ENCODE measurements around the gene CALML3. TPM values are rescaled to one million over a fixed set of nuclear protein-coding genes. Genes with fewer than 3 reads are reported as not detected.

CALML3 gene
- total RNA-seq, 5 donors from 2014 or later (not counting 1 experiment from before 2014, with no cell fraction given), result not detected

DNA sequence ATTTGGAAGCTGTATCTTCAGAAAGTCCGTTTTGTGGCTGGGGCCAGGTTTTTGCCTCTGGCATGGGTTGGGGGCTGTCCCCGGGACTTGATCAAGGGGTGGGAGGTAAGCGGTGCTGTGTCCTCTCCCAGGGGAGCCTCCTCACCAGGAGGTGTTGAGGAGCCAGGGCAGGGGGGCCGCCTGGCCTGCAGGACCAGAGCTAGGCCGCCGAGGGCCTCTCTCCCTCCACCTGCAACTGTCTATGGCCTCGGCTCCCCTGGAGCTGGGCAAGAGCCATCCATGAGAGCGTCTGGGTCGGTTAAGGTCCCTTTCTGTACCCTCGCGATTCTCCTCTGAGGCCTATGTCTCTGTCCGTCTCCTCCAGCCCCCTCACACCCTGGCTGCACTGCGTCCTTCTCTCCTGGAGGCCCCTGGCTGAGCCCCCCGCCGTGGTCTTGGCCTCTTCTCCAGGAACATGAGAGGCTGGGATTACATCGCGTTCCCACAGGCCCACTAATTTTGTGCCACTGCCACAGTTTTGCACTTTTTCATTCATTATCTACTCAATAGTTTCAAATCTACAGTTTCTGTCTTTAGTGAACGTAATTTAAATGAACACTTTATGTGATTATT lies 46.0 kb upstream of the CALML3 start:
- ChIA-PET POLR2A (no interaction called here), CTCF (no interaction called here)
- Mint-ChIP-seq H3K36me3 (no peaks in the 10 kb centered on the region), H3K4me1 (no peaks in the 10 kb centered on the region), H3K27me3 (peaks cover 4% of the 10 kb centered on the region in 2 donors), H3K27ac (no peak overlapping the region), H3K9me3 (no peaks in the 10 kb centered on the region), H3K4me3 (no peak overlapping the region)
- no peaks in the 10 kb centered on the region for H3K36me3 ChIP-seq (ENCODE audit: control insufficient read depth in 2 of 2, extremely low read depth in 1 of 2, insufficient read depth in 1 of 2, low read length in 1 of 2)
- WGBS (ENCODE audit: insufficient coverage), result 85% methylated on average over 14 of the region's 18 CpGs
- H3K27me3 ChIP-seq (replicated peaks in 1 of 2; ENCODE audit: control insufficient read depth in 2 of 2, extremely low read depth in 1 of 2, insufficient read depth in 2 of 2, low read length in 1 of 2), result peaks cover 0 to 19% of the 10 kb centered on the region in 2 experiments
- H3K9me3 ChIP-seq, result no peaks in the 10 kb centered on the region
- no peak for ATAC-seq (replicated peaks in 1 of 4)
- no peak for DNase-seq
- H3K27ac ChIP-seq (ENCODE audit: low read length), result no peak overlapping the region
- H3K4me3 ChIP-seq (ENCODE audit: control insufficient read depth in 1 of 2, extremely low read depth in 1 of 2, low read length in 1 of 2), result no peak overlapping the region
- H3K4me1 ChIP-seq (ENCODE audit: control insufficient read depth in 1 of 2, extremely low read depth in 1 of 2, insufficient read depth in 2 of 2, low read length in 2 of 2), result no peaks in the 10 kb centered on the region

DNA sequence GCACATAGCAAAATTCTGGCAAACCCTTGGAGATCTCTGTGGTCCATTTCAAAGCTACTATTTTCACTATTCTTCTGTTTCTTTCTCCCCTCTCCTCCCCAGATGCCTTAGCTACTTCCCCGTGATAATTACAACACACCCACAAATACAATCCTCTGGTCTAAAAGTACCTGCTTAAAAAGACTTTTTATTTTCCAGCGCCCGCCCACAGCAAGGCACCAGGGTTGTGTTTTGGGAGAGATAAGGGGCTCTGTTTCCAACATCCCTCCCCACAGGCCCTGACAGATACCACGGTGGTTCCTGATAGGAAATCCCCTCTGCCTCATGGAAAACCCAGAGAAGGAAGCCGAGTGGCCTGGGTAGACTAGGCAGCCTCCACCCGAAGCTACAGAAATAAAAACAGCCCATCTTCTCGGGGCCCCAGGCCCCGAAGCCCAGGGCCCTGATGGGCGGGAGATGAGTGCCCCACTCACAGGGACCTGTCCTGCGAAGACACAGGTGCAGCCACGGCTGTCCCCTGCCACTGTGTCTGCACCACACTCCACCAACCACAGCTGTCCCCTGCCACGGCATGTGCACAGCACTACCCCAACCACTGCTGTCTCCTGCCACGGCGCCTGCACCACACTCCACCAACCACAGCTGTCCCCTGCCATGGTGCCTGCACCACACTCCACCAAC lies 45.1 kb upstream of the CALML3 start:
- no peak overlapping the region for H3K27ac Mint-ChIP-seq
- WGBS (ENCODE audit: insufficient coverage), result 63% methylated on average over 10 of the region's 14 CpGs
- DNase-seq (no peak), ATAC-seq (replicated peaks in 1 of 4) (no peak)
- ChIA-PET POLR2A (interaction anchor here in 1 of 2 donors (0.6 kb wide), 1 partner anchor 1173 kb away, joined by 3 read pairs; no protein-coding TSS in a partner anchor), CTCF (no interaction called here)
- no peaks in the 10 kb centered on the region for H3K9me3 ChIP-seq
- no peaks in the 10 kb centered on the region for H3K4me1 Mint-ChIP-seq
- H3K27me3 Mint-ChIP-seq, result peaks cover 4% of the 10 kb centered on the region in 2 donors
- H3K9me3 Mint-ChIP-seq, result no peaks in the 10 kb centered on the region
- H3K4me1 ChIP-seq (ENCODE audit: control insufficient read depth in 1 of 2, extremely low read depth in 1 of 2, insufficient read depth in 2 of 2, low read length in 2 of 2), result no peaks in the 10 kb centered on the region
- no peak overlapping the region for H3K4me3 ChIP-seq (ENCODE audit: control insufficient read depth in 1 of 2, extremely low read depth in 1 of 2, low read length in 1 of 2)
- no peak overlapping the region for H3K27ac ChIP-seq (ENCODE audit: low read length)
- H3K36me3 Mint-ChIP-seq, result no peaks in the 10 kb centered on the region
- H3K36me3 ChIP-seq (ENCODE audit: control insufficient read depth in 2 of 2, extremely low read depth in 1 of 2, insufficient read depth in 1 of 2, low read length in 1 of 2), result no peaks in the 10 kb centered on the region
- no peak overlapping the region for H3K4me3 Mint-ChIP-seq
- peaks cover 0 to 19% of the 10 kb centered on the region in 2 experiments for H3K27me3 ChIP-seq (replicated peaks in 1 of 2; ENCODE audit: control insufficient read depth in 2 of 2, extremely low read depth in 1 of 2, insufficient read depth in 2 of 2, low read length in 1 of 2)

DNA sequence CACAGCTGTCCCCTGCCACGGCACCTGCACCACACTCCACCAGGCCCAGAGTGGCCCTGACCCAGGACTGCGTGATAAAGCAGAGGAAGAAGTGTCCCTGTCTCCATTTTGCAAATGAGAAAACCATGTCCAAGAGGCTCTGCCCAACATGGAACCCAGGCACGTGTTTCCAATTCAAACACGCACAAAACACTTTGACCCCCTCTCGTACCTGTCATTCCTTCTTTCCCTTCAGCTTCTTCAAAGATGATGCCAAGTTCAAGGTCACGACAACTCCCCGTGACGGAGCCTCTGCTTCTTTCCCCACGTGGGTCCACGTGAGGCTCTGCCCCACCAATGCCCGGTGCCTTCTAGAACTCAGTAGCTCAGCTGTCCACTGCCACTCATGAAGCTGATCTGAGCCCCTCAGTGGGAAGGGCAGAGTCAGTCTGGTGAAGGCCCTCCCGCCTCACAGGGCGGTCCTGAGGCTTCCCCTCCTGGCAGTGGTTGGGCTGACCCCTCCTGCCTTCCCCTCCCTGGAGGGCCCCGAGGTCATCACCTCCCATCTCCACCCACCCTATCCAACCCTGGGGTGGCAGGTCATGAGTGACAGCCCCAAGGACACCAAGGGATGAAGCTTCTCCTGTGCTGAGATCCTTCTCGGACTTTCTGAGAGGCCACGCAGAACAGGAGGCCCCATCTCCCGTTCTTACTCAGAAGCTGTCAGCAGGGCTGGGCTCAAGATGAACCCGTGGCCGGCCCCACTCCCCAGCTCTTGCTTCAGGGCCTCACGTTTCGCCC lies 44.4 kb upstream of the CALML3 start:
- no peaks in the 10 kb centered on the region for H3K9me3 Mint-ChIP-seq
- CTCF ChIA-PET, result no interaction called here
- POLR2A ChIA-PET, result no interaction called here
- DNase-seq (no peak), ATAC-seq (replicated peaks in 1 of 4) (no peak)
- 85% methylated on average over 18 of the region's 21 CpGs for WGBS (ENCODE audit: insufficient coverage)
- Histone ChIP-seq H3K9me3 (no peaks in the 10 kb centered on the region), H3K27me3 (replicated peaks in 1 of 2; ENCODE audit: control insufficient read depth in 2 of 2, extremely low read depth in 1 of 2, insufficient read depth in 2 of 2, low read length in 1 of 2) (peaks cover 0 to 23% of the 10 kb centered on the region in 2 experiments), H3K27ac (ENCODE audit: low read length) (no peak overlapping the region), H3K4me3 (ENCODE audit: control insufficient read depth in 1 of 2, extremely low read depth in 1 of 2, low read length in 1 of 2) (no peak overlapping the region), H3K4me1 (ENCODE audit: control insufficient read depth in 1 of 2, extremely low read depth in 1 of 2, insufficient read depth in 2 of 2, low read length in 2 of 2) (no peaks in the 10 kb centered on the region), H3K36me3 (ENCODE audit: control insufficient read depth in 2 of 2, extremely low read depth in 1 of 2, insufficient read depth in 1 of 2, low read length in 1 of 2) (no peaks in the 10 kb centered on the region)
- no peaks in the 10 kb centered on the region for H3K36me3 Mint-ChIP-seq
- H3K4me3 Mint-ChIP-seq, result no peak overlapping the region
- H3K4me1 Mint-ChIP-seq, result no peaks in the 10 kb centered on the region
- peaks cover 4% of the 10 kb centered on the region in 2 donors for H3K27me3 Mint-ChIP-seq
- H3K27ac Mint-ChIP-seq, result no peak overlapping the region

DNA sequence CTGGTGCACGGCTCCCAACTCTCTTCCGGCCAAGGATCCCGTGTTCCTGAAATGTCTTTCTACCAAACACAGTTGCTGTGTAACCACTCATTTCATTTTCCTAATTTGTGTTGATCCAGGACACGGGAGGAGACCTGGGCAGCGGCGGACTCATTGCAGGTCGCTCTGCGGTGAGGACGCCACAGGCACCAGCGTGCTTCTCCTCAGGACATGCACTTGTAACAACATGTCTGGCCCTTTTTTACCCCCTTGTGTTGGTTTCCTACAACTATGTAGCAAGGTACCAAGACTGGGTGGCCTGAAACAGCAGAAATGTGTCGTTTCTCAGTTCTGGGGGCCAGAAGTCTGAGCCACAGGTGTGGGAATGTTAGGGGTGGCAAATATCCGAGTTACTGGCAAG lies 43.6 kb upstream of the CALML3 start:
- Mint-ChIP-seq H3K4me3 (no peak overlapping the region), H3K27ac (no peak overlapping the region), H3K9me3 (no peaks in the 10 kb centered on the region), H3K36me3 (no peaks in the 10 kb centered on the region), H3K4me1 (no peaks in the 10 kb centered on the region), H3K27me3 (peaks cover 4 to 6% of the 10 kb centered on the region in 2 donors)
- ATAC-seq (replicated peaks in 1 of 4), result no peak
- H3K9me3 ChIP-seq, result no peaks in the 10 kb centered on the region
- POLR2A ChIA-PET, result no interaction called here
- CTCF ChIA-PET, result no interaction called here
- no peak overlapping the region for H3K4me3 ChIP-seq (ENCODE audit: control insufficient read depth in 1 of 2, extremely low read depth in 1 of 2, low read length in 1 of 2)
- no peaks in the 10 kb centered on the region for H3K36me3 ChIP-seq (ENCODE audit: control insufficient read depth in 2 of 2, extremely low read depth in 1 of 2, insufficient read depth in 1 of 2, low read length in 1 of 2)
- H3K27me3 ChIP-seq (replicated peaks in 1 of 2; ENCODE audit: control insufficient read depth in 2 of 2, extremely low read depth in 1 of 2, insufficient read depth in 2 of 2, low read length in 1 of 2), result peaks cover 0 to 31% of the 10 kb centered on the region in 2 experiments
- whole genome bisulfite sequencing (ENCODE audit: insufficient coverage), result 87% methylated on average over 10 of the region's 12 CpGs
- H3K27ac ChIP-seq (ENCODE audit: low read length), result no peak overlapping the region
- H3K4me1 ChIP-seq (ENCODE audit: control insufficient read depth in 1 of 2, extremely low read depth in 1 of 2, insufficient read depth in 2 of 2, low read length in 2 of 2), result no peaks in the 10 kb centered on the region
- no peak for DNase-seq

DNA sequence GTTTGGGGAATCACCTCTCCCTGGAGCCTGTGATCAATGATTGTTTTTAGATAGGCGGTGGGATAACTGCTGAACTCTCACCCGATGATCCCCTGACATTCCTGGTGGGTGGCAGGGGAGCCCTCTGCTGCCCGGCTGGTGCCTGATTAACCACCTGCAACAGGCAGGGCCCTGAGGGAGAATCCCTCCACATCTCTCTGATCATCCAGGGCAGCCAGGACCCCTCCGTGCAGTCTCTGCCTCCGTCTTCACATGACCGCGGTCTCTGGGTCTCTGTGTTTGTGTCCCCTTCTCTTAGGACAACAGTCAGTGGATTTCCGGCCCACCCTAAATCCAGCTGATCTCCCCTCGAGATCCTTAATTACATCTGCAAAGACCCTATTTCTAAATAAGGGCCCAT lies 42.7 kb upstream of the CALML3 start:
- ChIA-PET POLR2A (no interaction called here), CTCF (no interaction called here)
- Histone ChIP-seq H3K9me3 (no peaks in the 10 kb centered on the region), H3K36me3 (ENCODE audit: control insufficient read depth in 2 of 2, extremely low read depth in 1 of 2, insufficient read depth in 1 of 2, low read length in 1 of 2) (no peaks in the 10 kb centered on the region), H3K27ac (ENCODE audit: low read length) (no peak overlapping the region), H3K27me3 (replicated peaks in 1 of 2; ENCODE audit: control insufficient read depth in 2 of 2, extremely low read depth in 1 of 2, insufficient read depth in 2 of 2, low read length in 1 of 2) (peaks cover 0 to 31% of the 10 kb centered on the region in 2 experiments), H3K4me3 (ENCODE audit: control insufficient read depth in 1 of 2, extremely low read depth in 1 of 2, low read length in 1 of 2) (no peak overlapping the region), H3K4me1 (ENCODE audit: control insufficient read depth in 1 of 2, extremely low read depth in 1 of 2, insufficient read depth in 2 of 2, low read length in 2 of 2) (no peaks in the 10 kb centered on the region)
- no peak for DNase-seq
- Mint-ChIP-seq H3K9me3 (no peaks in the 10 kb centered on the region), H3K27ac (no peak overlapping the region), H3K36me3 (no peaks in the 10 kb centered on the region), H3K4me1 (no peaks in the 10 kb centered on the region), H3K4me3 (no peak overlapping the region), H3K27me3 (peaks cover 4 to 8% of the 10 kb centered on the region in 2 donors)
- no peak for ATAC-seq (replicated peaks in 1 of 4)
- 92% methylated on average over 9 of the region's 9 CpGs for WGBS (ENCODE audit: insufficient coverage)

DNA sequence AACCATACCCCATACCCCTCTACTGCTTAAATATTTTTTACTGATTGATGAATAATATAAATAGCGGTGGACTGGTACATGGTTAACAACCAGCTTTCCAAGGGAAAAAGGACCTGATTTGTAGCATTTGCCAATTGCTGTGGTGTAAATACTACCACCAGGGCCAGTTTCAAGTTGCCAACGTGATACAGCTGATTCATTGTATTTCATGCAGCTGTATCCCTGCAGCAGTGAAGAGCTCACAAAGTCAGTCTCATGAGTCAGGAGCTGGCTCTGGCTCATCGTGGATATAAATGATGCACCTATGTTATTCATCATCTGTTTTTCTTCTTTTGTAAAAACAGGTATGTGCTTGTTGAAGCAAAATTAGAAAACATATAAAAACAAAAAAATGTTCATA lies 40.6 kb upstream of the CALML3 start:
- Histone ChIP-seq H3K4me3 (ENCODE audit: control insufficient read depth in 1 of 2, extremely low read depth in 1 of 2, low read length in 1 of 2) (no peak overlapping the region), H3K27ac (ENCODE audit: low read length) (no peak overlapping the region), H3K4me1 (ENCODE audit: control insufficient read depth in 1 of 2, extremely low read depth in 1 of 2, insufficient read depth in 2 of 2, low read length in 2 of 2) (no peaks in the 10 kb centered on the region), H3K27me3 (replicated peaks in 1 of 2; ENCODE audit: control insufficient read depth in 2 of 2, extremely low read depth in 1 of 2, insufficient read depth in 2 of 2, low read length in 1 of 2) (peaks cover 0 to 35% of the 10 kb centered on the region in 2 experiments), H3K9me3 (no peaks in the 10 kb centered on the region), H3K36me3 (ENCODE audit: control insufficient read depth in 2 of 2, extremely low read depth in 1 of 2, insufficient read depth in 1 of 2, low read length in 1 of 2) (no peaks in the 10 kb centered on the region)
- Mint-ChIP-seq H3K9me3 (no peaks in the 10 kb centered on the region), H3K27ac (no peak overlapping the region), H3K4me3 (no peak overlapping the region), H3K4me1 (no peaks in the 10 kb centered on the region), H3K27me3 (peaks cover 4 to 13% of the 10 kb centered on the region in 2 donors), H3K36me3 (no peaks in the 10 kb centered on the region)
- WGBS (ENCODE audit: insufficient coverage), result 75% methylated on average over 2 of the region's 3 CpGs
- CTCF ChIA-PET, result interaction anchor here in 1 of 2 donors (0.7 kb wide), 1 partner anchor 50 kb away, joined by 3 read pairs; no protein-coding TSS in a partner anchor
- DNase-seq (no peak), ATAC-seq (replicated peaks in 1 of 4) (no peak)
- POLR2A ChIA-PET, result no interaction called here

Data from T-cell (primary cell).